PC-9 (cell line): ENCODE results near the gene BMP4. TPM values are rescaled to one million over a fixed set of nuclear protein-coding genes. Genes with fewer than 3 reads are reported as not detected.
A peak's percentile ranks its signal among the peaks of the same experiment; 100 is the strongest.

ENCODE experiments used
- BruUV-seq: library from RNA; stranded (reverse); fragments of 400-500 nt; replicated peaks from 2 replicates; lab custom pipeline; 2021; lab: Mats Ljungman, UMichigan
- CTCF ChIA-PET: fragments of 300-600 bp; sonication (Branson Sonifier 250); formaldehyde crosslinking; loops from one replicate; lab custom pipeline; 2022; ENCODE audit warnings: antibody characterized with exemption; lab: Charles Lee
- POLR2A ChIA-PET: fragments of 300-600 bp; sonication (Branson Sonifier 250); formaldehyde crosslinking; loops from one replicate; lab custom pipeline; 2022; ENCODE audit warnings: antibody characterized with exemption; ENCODE audit not compliant: unreplicated experiment; lab: Charles Lee
- DNase-seq, 2 experiments: peaks; one replicate each; pipeline versions ENCODE4 v3.0.0 to v3.0.0-alpha.2; 2015 to 2022; ENCODE audit warnings: mixed read lengths in 1 of 2
- H2AFZ ChIP-seq: fragments of 200-600 bp; sonication (generic); 2 replicates; pipeline ENCODE4 v1.8.1; 2017; ENCODE audit warnings: antibody characterized with exemption
- H3F3A ChIP-seq: fragments of 200-600 bp; sonication (generic); 2 replicates; pipeline ENCODE4 v1.8.1; 2017; ENCODE audit warnings: antibody characterized with exemption, mild to moderate bottlenecking, low read depth; ENCODE audit not compliant: insufficient read depth
- H3K27ac ChIP-seq: fragments of 200-600 bp; sonication (generic); 2 replicates; pipeline ENCODE4 v1.6.1; 2016; ENCODE audit warnings: mixed run types
- H3K27me3 ChIP-seq: fragments of 200-600 bp; sonication (generic); 2 replicates; pipeline ENCODE4 v1.6.1; 2016; ENCODE audit warnings: low read depth, mixed run types; ENCODE audit not compliant: insufficient read depth
- H3K36me3 ChIP-seq: fragments of 200-600 bp; sonication (generic); 2 replicates; pipeline ENCODE4 v1.6.1; 2016; ENCODE audit warnings: low read depth, mixed run types
- H3K4me1 ChIP-seq: fragments of 200-600 bp; sonication (generic); replicated peaks from 2 replicates; pipeline ENCODE4 v1.6.1; 2016; ENCODE audit warnings: mixed run types; ENCODE audit not compliant: insufficient read depth
- H3K4me2 ChIP-seq: fragments of 200-600 bp; sonication (generic); 2 replicates; pipeline ENCODE4 v1.6.1; 2017; ENCODE audit warnings: mixed run types
- H3K4me3 ChIP-seq: fragments of 200-600 bp; sonication (generic); 2 replicates; pipeline ENCODE4 v1.6.1; 2016; ENCODE audit warnings: mixed run types
- H3K79me2 ChIP-seq: fragments of 200-600 bp; sonication (generic); 2 replicates; pipeline ENCODE4 v1.6.1; 2017; ENCODE audit warnings: low read depth, mixed run types
- H3K9me2 ChIP-seq: fragments of 200-600 bp; sonication (generic); 2 replicates; pipeline ENCODE4 v1.8.1; 2017; ENCODE audit warnings: mild to moderate bottlenecking; ENCODE audit not compliant: insufficient read depth
- H3K9me3 ChIP-seq: fragments of 200-600 bp; sonication (generic); 2 replicates; pipeline ENCODE4 v1.8.1; 2016; ENCODE audit warnings: low read depth; ENCODE audit not compliant: insufficient read depth
- H4K20me1 ChIP-seq: fragments of 200-600 bp; sonication (generic); 2 replicates; pipeline ENCODE4 v1.8.1; 2017; ENCODE audit not compliant: insufficient read depth
- CTCF ChIP-seq: fragments of 200-600 bp; sonication (generic); conservative IDR thresholded peaks from 2 replicates; pipeline ENCODE4 v1.6.1; 2017; ENCODE audit warnings: mixed run types, antibody characterized with exemption, mild to moderate bottlenecking, moderate library complexity
- EZH2 ChIP-seq: fragments of 200-600 bp; sonication (generic); IDR thresholded peaks from 2 replicates; pipeline ENCODE4 v1.8.0; 2017; ENCODE audit warnings: antibody characterized with exemption, low read depth
- intact Hi-C: fragments of 100-400 bp; cut with micrococcal nuclease; formaldehyde crosslinking; loops from one replicate; pipeline ENCODE4 v1.10.0; 2022; ENCODE audit not compliant: unreplicated experiment
- total RNA-seq: library from RNA; stranded (reverse); gene quantifications from 2 replicates; pipeline ENCODE4 v1.2.3, GENCODE V29; 2021

Gene BMP4
- total RNA-seq, 1 experiment from 2014 or later = 63.5 TPM

GRCh38 chr14:53971521-53971920 lies 14.9 kb upstream of the BMP4 start:
- Histone ChIP-seq H3K36me3 (no peaks in the 10 kb centered on the region), H3K9me3 (no peaks in the 10 kb centered on the region), H3K79me2 (no peaks in the 10 kb centered on the region), H3K9me2 (no peaks in the 10 kb centered on the region), H3K4me2 (no peak overlapping the region), H3F3A (no peaks in the 10 kb centered on the region), H3K4me1 (no peaks in the 10 kb centered on the region), H3K4me3 (no peak overlapping the region), H4K20me1 (no peaks in the 10 kb centered on the region), H3K27ac (no peak overlapping the region), H3K27me3 (no peaks in the 10 kb centered on the region), H2AFZ (no peak overlapping the region)
- intact Hi-C loops = no loop called here
- CTCF ChIA-PET = no interaction called here
- BruUV-seq = no TSS peak
- no peak for TF ChIP-seq EZH2
- POLR2A ChIA-PET = no interaction called here
- no peak for DNase-seq

- Histone ChIP-seq H2AFZ (no peak overlapping the region), H3K4me3 (no peak overlapping the region), H3K4me1 (no peaks in the 10 kb centered on the region), H3K27me3 (no peaks in the 10 kb centered on the region), H3K9me3 (no peaks in the 10 kb centered on the region), H3F3A (no peaks in the 10 kb centered on the region), H3K79me2 (no peaks in the 10 kb centered on the region), H3K27ac (no peak overlapping the region), H3K36me3 (no peaks in the 10 kb centered on the region), H3K4me2 (no peak overlapping the region), H3K9me2 (no peaks in the 10 kb centered on the region), H4K20me1 (no peaks in the 10 kb centered on the region)
- POLR2A ChIA-PET = interaction anchor here (0.5 kb wide), 1 partner anchor 192 kb away, joined by 4 read pairs; no protein-coding TSS in a partner anchor
- BruUV-seq = no TSS peak
- CTCF ChIA-PET = no interaction called here
- DNase-seq = no peak
- TF ChIP-seq CTCF = no peak
- TF ChIP-seq EZH2 = no peak
- intact Hi-C loops = no loop called here
Measured at GRCh38 chr14:53969326-53969725, 12.7 kb upstream of the BMP4 start.

- no peaks in the 10 kb centered on the region for H4K20me1 ChIP-seq
- BruUV-seq = no TSS peak
- ChIA-PET POLR2A (interaction anchor here (0.7 kb wide), 1 partner anchor 606 kb away, joined by 7 read pairs; no protein-coding TSS in a partner anchor), CTCF (no interaction called here)
- no peaks in the 10 kb centered on the region for H3K9me3 ChIP-seq
- no peak overlapping the region for H3K27ac ChIP-seq
- intact Hi-C loops = no loop called here
- H3K4me3 ChIP-seq = no peak overlapping the region
- no peaks in the 10 kb centered on the region for H3K9me2 ChIP-seq
- no peaks in the 10 kb centered on the region for H3K79me2 ChIP-seq
- H3K27me3 ChIP-seq = no peaks in the 10 kb centered on the region
- no peak overlapping the region for H3K4me2 ChIP-seq
- no peak for DNase-seq
- H3K36me3 ChIP-seq = no peaks in the 10 kb centered on the region
- H3F3A ChIP-seq = no peaks in the 10 kb centered on the region
- no peak for TF ChIP-seq CTCF
- TF ChIP-seq EZH2 = no peak
- H3K4me1 ChIP-seq = no peaks in the 10 kb centered on the region
- 0 out of 2 replicates have a peak overlapping the region, but pooled peaks have one; percentile 55 for H2AFZ ChIP-seq
Measured at GRCh38 chr14:53968726-53969125, 12.1 kb upstream of the BMP4 start.

GRCh38 chr14:53967606-53968005 lies 11.0 kb upstream of the BMP4 start:
- DNase-seq = no peak

More at GRCh38 chr14:53967606-53968005, 11.0 kb upstream of the BMP4 start:
- H3K4me1 ChIP-seq = no peaks in the 10 kb centered on the region
- no peak overlapping the region for H3K4me2 ChIP-seq
- TF ChIP-seq CTCF = no peak
- TF ChIP-seq EZH2 = no peak
- no TSS peak for BruUV-seq
- H4K20me1 ChIP-seq = no peaks in the 10 kb centered on the region
- no peak overlapping the region for H2AFZ ChIP-seq
- no peaks in the 10 kb centered on the region for H3K9me3 ChIP-seq
- intact Hi-C loops = no loop called here
- no peaks in the 10 kb centered on the region for H3K36me3 ChIP-seq
- no peaks in the 10 kb centered on the region for H3K27me3 ChIP-seq
- H3K4me3 ChIP-seq = no peak overlapping the region
- H3F3A ChIP-seq = no peaks in the 10 kb centered on the region
- CTCF ChIA-PET = no interaction called here
- no peaks in the 10 kb centered on the region for H3K9me2 ChIP-seq
- H3K27ac ChIP-seq = no peak overlapping the region
- H3K79me2 ChIP-seq = no peaks in the 10 kb centered on the region
- POLR2A ChIA-PET = no interaction called here
